ENCODE measurements around the gene ANKS1A. TPM values are rescaled to one million over a fixed set of nuclear protein-coding genes. Genes with fewer than 3 reads are reported as not detected.

Gene ANKS1A
- total RNA-seq, 1 experiment from 2014 or later = 26.5 TPM

GRCh38 chr6:35058358-35058675 lies 169.3 kb downstream of the ANKS1A start:
- Histone ChIP-seq H2BK120ac (ENCODE audit: low read depth, low read length, poor library complexity, severe bottlenecking) (no peak overlapping the region), H3K9ac (ENCODE audit: extremely low read depth, insufficient read length, low read length) (no peak overlapping the region), H2BK15ac (ENCODE audit: low read depth, low read length) (no peak overlapping the region), H2BK20ac (ENCODE audit: low read depth, low read length, poor library complexity, severe bottlenecking) (no peak overlapping the region), H2BK5ac (ENCODE audit: insufficient read length, low read length) (no peak overlapping the region), H4K91ac (ENCODE audit: insufficient read length, low read depth, low read length) (no peak overlapping the region), H4K5ac (ENCODE audit: insufficient read length, low read depth, low read length) (no peak overlapping the region), H2AFZ (ENCODE audit: low read length) (no peak overlapping the region), H3K79me2 (ENCODE audit: insufficient read depth, low read length) (no peaks in the 10 kb centered on the region), H4K20me1 (ENCODE audit: control insufficient read depth, insufficient read depth, insufficient read length) (no peaks in the 10 kb centered on the region), H3K27me3 (ENCODE audit: insufficient read depth, low read length) (no peaks in the 10 kb centered on the region), H3T11ph (ENCODE audit: low read length) (no peak overlapping the region), H3K9me3 (ENCODE audit: control insufficient read depth, low read depth, low read length) (no peaks in the 10 kb centered on the region), H3K18ac (ENCODE audit: insufficient read length, low read depth, low read length) (no peak overlapping the region), H3K23me2 (ENCODE audit: insufficient read length, low read depth, low read length, poor library complexity, severe bottlenecking) (no peaks in the 10 kb centered on the region), H3K23ac (ENCODE audit: insufficient read length, low read depth, low read length) (no peak overlapping the region), H4K8ac (replicated peaks; ENCODE audit: insufficient read length, low read depth, low read length) (no peak overlapping the region), H2BK12ac (ENCODE audit: insufficient read length, low read depth, low read length) (no peak overlapping the region), H3K56ac (ENCODE audit: insufficient read length, low read depth, low read length) (no peak overlapping the region), H3K27ac (ENCODE audit: insufficient read length, low read depth, low read length) (no peak overlapping the region), H3K4me2 (ENCODE audit: insufficient read depth, insufficient read length, low read length) (no peak overlapping the region), H3K4me1 (ENCODE audit: insufficient read depth, low read length) (no peaks in the 10 kb centered on the region), H3K4ac (ENCODE audit: low read depth, low read length) (no peak overlapping the region), H3K79me1 (ENCODE audit: insufficient read depth, low read depth, low read length, poor library complexity, severe bottlenecking) (no peaks in the 10 kb centered on the region), H3K14ac (ENCODE audit: insufficient read depth, low read length) (no peak overlapping the region), H2AK5ac (ENCODE audit: insufficient read length, low read length) (no peak overlapping the region)
- TF ChIP-seq, protein P1, sequence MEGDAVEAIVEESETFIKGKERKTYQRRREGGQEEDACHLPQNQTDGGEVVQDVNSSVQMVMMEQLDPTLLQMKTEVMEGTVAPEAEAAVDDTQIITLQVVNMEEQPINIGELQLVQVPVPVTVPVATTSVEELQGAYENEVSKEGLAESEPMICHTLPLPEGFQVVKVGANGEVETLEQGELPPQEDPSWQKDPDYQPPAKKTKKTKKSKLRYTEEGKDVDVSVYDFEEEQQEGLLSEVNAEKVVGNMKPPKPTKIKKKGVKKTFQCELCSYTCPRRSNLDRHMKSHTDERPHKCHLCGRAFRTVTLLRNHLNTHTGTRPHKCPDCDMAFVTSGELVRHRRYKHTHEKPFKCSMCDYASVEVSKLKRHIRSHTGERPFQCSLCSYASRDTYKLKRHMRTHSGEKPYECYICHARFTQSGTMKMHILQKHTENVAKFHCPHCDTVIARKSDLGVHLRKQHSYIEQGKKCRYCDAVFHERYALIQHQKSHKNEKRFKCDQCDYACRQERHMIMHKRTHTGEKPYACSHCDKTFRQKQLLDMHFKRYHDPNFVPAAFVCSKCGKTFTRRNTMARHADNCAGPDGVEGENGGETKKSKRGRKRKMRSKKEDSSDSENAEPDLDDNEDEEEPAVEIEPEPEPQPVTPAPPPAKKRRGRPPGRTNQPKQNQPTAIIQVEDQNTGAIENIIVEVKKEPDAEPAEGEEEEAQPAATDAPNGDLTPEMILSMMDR (conservative IDR thresholded peaks at IDR 0.05) = no peak
- H3K27me3 Mint-ChIP-seq (ENCODE audit: low read depth) = no peaks in the 10 kb centered on the region
- no CpG with 5 or more reads among the region's 10 CpGs for WGBS (ENCODE audit: extremely low coverage, insufficient read length, low lambda C conversion rate)
- no peak overlapping the region for H3K4me3 Mint-ChIP-seq
- peaks cover 2 to 14% of the 10 kb centered on the region in 2 experiments; a peak in 3 of 4 replicates for H3K4me1 Mint-ChIP-seq
- H3K36me3 Mint-ChIP-seq (ENCODE audit: insufficient read depth in 1 of 3, low read depth in 3 of 3) = peaks cover 2 to 51% (median 38%) of the 10 kb centered on the region in 3 experiments; a peak in 6 of 7 replicates
- H3K27ac Mint-ChIP-seq = peak overlapping the region in 1 of 3 experiments; percentile 78; a peak in 2 of 7 replicates
- no peak for DNase-seq
- H3K9me3 Mint-ChIP-seq = no peaks in the 10 kb centered on the region

All from H9 (cell line).